ENCODE results near the gene MAP7.

MAP7 gene

DNA sequence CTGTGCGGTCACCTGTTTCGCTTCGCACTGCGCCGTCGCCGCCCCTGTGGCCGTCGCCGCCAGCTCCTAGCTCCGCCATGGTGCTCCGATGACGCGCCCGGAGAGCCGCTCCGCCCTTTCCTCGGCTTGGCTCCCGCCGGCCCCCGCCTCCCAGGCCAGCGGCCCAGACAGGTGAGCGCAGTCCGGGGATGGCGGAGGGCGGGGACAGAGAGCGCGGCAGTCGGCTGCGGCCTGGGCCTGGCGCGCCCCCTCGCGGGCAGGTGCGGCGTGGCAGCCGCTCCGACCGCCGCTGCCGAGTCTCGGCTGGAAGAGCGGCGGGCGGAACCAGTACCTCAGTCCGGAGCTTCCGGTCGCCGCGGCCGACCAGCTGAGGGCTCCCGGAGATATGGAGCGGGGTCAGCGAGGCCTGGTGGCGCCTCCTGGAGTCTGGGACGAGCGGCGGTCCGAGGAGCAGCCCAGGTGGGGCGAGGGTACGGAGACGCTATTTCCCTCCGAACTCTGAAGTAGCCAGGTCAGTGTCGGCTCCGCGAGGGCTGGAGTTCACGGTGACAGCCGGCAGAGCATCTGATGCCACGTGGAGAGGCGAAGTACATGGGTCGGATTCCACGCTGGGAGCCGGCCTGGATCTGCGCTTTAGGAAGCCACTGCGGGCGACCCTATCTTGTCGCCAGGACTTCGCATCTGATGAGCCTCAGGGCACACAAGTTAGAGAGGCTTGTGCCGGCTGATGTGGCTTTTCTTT is at the start of gene MAP7:
TSS of gene MAP7 (minus strand) at position 93 of the 742 bp plus-strand sequence. CDS start at position 79, 14 bp downstream.
- peak; percentile 90 for DNase-seq (ENCODE audit: low spot score)
- in situ Hi-C loops (cut with MboI; ENCODE audit: low pct_unique_long_range_greater_than_20kb, low sequenced_read_pairs, unreplicated experiment) = no loop called here
- TF ChIP-seq, protein P1, sequence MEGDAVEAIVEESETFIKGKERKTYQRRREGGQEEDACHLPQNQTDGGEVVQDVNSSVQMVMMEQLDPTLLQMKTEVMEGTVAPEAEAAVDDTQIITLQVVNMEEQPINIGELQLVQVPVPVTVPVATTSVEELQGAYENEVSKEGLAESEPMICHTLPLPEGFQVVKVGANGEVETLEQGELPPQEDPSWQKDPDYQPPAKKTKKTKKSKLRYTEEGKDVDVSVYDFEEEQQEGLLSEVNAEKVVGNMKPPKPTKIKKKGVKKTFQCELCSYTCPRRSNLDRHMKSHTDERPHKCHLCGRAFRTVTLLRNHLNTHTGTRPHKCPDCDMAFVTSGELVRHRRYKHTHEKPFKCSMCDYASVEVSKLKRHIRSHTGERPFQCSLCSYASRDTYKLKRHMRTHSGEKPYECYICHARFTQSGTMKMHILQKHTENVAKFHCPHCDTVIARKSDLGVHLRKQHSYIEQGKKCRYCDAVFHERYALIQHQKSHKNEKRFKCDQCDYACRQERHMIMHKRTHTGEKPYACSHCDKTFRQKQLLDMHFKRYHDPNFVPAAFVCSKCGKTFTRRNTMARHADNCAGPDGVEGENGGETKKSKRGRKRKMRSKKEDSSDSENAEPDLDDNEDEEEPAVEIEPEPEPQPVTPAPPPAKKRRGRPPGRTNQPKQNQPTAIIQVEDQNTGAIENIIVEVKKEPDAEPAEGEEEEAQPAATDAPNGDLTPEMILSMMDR (IDR thresholded peaks at IDR 0.05; ENCODE audit: extremely low read depth, insufficient read depth, missing control alignments) = peak; percentile 98

GRCh38 chr6:136599329-136600011 is 49.2 kb upstream of the MAP7 start:
- TF ChIP-seq, protein P1 (IDR thresholded peaks at IDR 0.05; ENCODE audit: extremely low read depth, insufficient read depth, missing control alignments) = no peak
- in situ Hi-C loops (cut with MboI; ENCODE audit: low pct_unique_long_range_greater_than_20kb, low sequenced_read_pairs, unreplicated experiment) = no loop called here

GRCh38 chr6:136598048-136598447 is 47.8 kb upstream of the MAP7 start:
- no peak for DNase-seq (ENCODE audit: low spot score)
- in situ Hi-C loops (cut with MboI; ENCODE audit: low pct_unique_long_range_greater_than_20kb, low sequenced_read_pairs, unreplicated experiment) = no loop called here
- TF ChIP-seq, protein P1 (IDR thresholded peaks at IDR 0.05; ENCODE audit: extremely low read depth, insufficient read depth, missing control alignments) = no peak

More at GRCh38 chr6:136599329-136600011, 49.2 kb upstream of the MAP7 start:
- DNase-seq (ENCODE audit: low spot score) = no peak

DNA sequence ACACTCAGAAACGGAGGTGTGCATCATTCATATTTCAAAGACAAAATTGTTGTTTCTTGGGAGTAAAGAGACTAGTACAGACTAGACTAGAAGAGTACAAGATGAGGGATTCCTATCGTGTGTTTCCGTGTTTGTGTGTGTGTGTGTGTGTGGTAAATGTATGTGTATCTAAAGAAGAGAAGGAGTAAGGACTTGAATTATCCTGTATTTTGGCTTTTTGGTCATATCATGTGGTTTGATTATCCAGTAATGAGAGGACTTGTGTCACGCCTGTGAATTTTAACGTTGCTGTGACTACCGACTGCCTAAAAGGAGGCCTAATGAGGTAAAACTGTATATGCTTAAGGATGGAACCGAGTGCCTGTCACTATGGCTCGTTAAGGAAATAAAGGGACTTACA is 44.4 kb upstream of the MAP7 start:
- TF ChIP-seq, protein P1 (IDR thresholded peaks at IDR 0.05; ENCODE audit: extremely low read depth, insufficient read depth, missing control alignments) = no peak
- in situ Hi-C loops (cut with MboI; ENCODE audit: low pct_unique_long_range_greater_than_20kb, low sequenced_read_pairs, unreplicated experiment) = no loop called here
- no peak for DNase-seq (ENCODE audit: low spot score)

GRCh38 chr6:136593748-136594490 is 43.7 kb upstream of the MAP7 start:
- TF ChIP-seq, protein P1 (IDR thresholded peaks at IDR 0.05; ENCODE audit: extremely low read depth, insufficient read depth, missing control alignments) = no peak
- in situ Hi-C loops (cut with MboI; ENCODE audit: low pct_unique_long_range_greater_than_20kb, low sequenced_read_pairs, unreplicated experiment) = no loop called here
- peak; percentile 75 for DNase-seq (ENCODE audit: low spot score)

DNA sequence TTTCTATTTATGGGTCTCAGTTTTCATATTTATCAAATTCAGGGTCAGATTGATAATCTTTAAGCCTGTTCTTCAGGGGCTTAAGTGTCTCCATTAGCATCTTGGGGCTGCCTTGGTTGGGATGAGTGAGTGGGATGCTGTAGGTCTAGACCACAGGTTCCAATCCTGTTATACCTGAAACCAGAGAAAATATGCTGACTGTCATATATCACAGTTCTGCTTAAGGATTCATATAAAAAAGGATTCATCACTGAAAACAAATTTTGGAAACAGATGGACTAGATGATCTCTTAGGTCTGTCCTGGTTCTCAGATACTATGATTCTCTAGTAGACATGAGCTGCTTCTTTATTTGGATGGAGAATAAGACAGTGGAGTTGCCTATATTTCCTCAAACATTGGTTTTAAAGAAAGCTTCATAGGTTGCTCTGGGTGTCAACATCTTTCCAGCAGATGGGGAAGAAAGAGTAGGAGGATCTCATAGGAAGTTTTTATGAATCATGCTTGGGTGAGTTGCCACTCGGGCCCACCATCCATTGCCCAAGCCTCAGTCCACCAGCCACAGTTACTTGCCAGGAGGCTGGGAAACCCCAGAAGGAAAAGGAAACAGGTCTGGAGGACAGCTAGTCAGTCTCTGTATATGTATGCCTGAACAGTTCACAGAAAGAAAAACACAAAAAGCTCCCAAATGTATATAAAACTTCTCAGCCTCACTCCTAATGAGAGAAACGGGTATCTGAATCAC is 42.9 kb upstream of the MAP7 start:
- TF ChIP-seq, protein P1 (IDR thresholded peaks at IDR 0.05; ENCODE audit: extremely low read depth, insufficient read depth, missing control alignments) = no peak
- DNase-seq (ENCODE audit: low spot score) = no peak
- in situ Hi-C loops (cut with MboI; ENCODE audit: low pct_unique_long_range_greater_than_20kb, low sequenced_read_pairs, unreplicated experiment) = no loop called here

Measured in GM13977 (cell line).